HepG2 (cell line): ENCODE measurements around the gene HOXA6. TPM values are rescaled to one million over a fixed set of nuclear protein-coding genes. Genes with fewer than 3 reads are reported as not detected.

ENCODE experiments used
- ATAC-seq: fragments of 200-7000 bp; cut with Tn5 transposase; 3 replicates; pipeline ENCODE4 v1.9.1; 2020; ENCODE audit warnings: mild to moderate bottlenecking, moderate library complexity
- BruUV-seq: library from RNA; stranded (reverse); fragments of 400-500 nt; replicated peaks from 2 replicates; lab custom pipeline; 2021; lab: Mats Ljungman, UMichigan
- CTCF ChIA-PET: fragments of 300-600 bp; formaldehyde crosslinking; extraction: SDS; loops from one replicate; lab custom pipeline; 2021; ENCODE audit warnings: low total read pairs, inconsistent platforms, low intra/inter-chr PET ratio; lab: Yijun Ruan, JAX
- POLR2A ChIA-PET: fragments of 350-600 bp; sonication (Branson Sonifier 250); formaldehyde crosslinking; loops from one replicate; lab custom pipeline; 2020; ENCODE audit warnings: antibody characterized with exemption, inconsistent platforms; lab: Yijun Ruan, JAX
- DNase-seq: peaks from one replicate; pipeline ENCODE4 v3.0.0-alpha.2; 2015; ENCODE audit warnings: low spot score
- FAIRE-seq: peaks from 3 replicates; lab custom pipeline; 2011; peaks lifted over from hg19 to GRCh38; lab: Jason Lieb, UNC
- H2AFZ ChIP-seq: one replicate; pipeline ENCODE4 v1.6.1; 2011; ENCODE audit warnings: low read length, inconsistent platforms
- H3K27ac ChIP-seq: fragments of 300-600 bp; 3 replicates; pipeline ENCODE4 v1.8.0; 2011; ENCODE audit warnings: mixed run types, mild to moderate bottlenecking, mixed read lengths, low read length, inconsistent platforms; ENCODE audit not compliant: insufficient read depth; ENCODE audit errors: extremely low read length
- H3K27me3 ChIP-seq, 2 experiments: fragments of 200-600 bp in 1 of 2; 2 replicates in 1 of 2; 3 replicates in 1 of 2; pipeline versions ENCODE4 v1.6.0 to v1.8.0; 2011; ENCODE audit warnings: low read length in 2 of 2, mild to moderate bottlenecking in 2 of 2, moderate library complexity in 2 of 2, inconsistent platforms in 1 of 2; ENCODE audit not compliant: insufficient read depth in 2 of 2, control insufficient read depth in 1 of 2
- H3K36me3 ChIP-seq, 2 experiments: fragments of 200-600 bp in 1 of 2; replicated peaks in 1 of 2; 2 replicates in 1 of 2; 3 replicates in 1 of 2; pipeline versions ENCODE4 v1.5.1 to v1.8.0; 2011; ENCODE audit warnings: low read length in 2 of 2, inconsistent platforms in 1 of 2; ENCODE audit not compliant: insufficient read depth in 2 of 2, control insufficient read depth in 1 of 2
- H3K4me1 ChIP-seq: 2 replicates; pipeline ENCODE4 v1.5.1; 2012; ENCODE audit warnings: low read length, inconsistent platforms; ENCODE audit not compliant: insufficient read depth
- H3K4me2 ChIP-seq: 2 replicates; pipeline ENCODE4 v1.6.0; 2011; ENCODE audit warnings: low read depth, low read length, inconsistent platforms
- H3K4me3 ChIP-seq, 3 experiments: fragments of 200-600 bp in 1 of 3; sonication (generic), shearing (Covaris generic) in 1 of 3; replicated peaks in 1 of 3; 2 replicates each; pipeline ENCODE4 v1.5.1; 2011 to 2016; ENCODE audit warnings: low read length in 3 of 3, inconsistent platforms in 2 of 3, low read depth in 2 of 3, mild to moderate bottlenecking in 2 of 3, control low read depth in 1 of 3, mixed read lengths in 1 of 3; ENCODE audit not compliant: insufficient read depth in 1 of 3
- H3K79me2 ChIP-seq: one replicate; pipeline ENCODE4 v1.6.1; 2011; ENCODE audit warnings: low read length, inconsistent platforms; ENCODE audit not compliant: insufficient read depth
- H3K9ac ChIP-seq: 2 replicates; pipeline ENCODE4 v1.6.0; 2011; ENCODE audit warnings: mild to moderate bottlenecking, low read depth, low read length, inconsistent platforms; ENCODE audit not compliant: insufficient read depth
- H3K9me3 ChIP-seq: 2 replicates; pipeline ENCODE4 v1.5.1; 2012; ENCODE audit warnings: mild to moderate bottlenecking, low read length
- H4K20me1 ChIP-seq: 2 replicates; pipeline ENCODE4 v1.6.0; 2011; ENCODE audit warnings: inconsistent platforms, mild to moderate bottlenecking, low read length, moderate library complexity; ENCODE audit not compliant: insufficient read depth
- AGO2 ChIP-seq: fragments of 200-400 bp; formaldehyde crosslinking; optimal IDR thresholded peaks from 2 replicates; pipeline ENCODE3; 2017; ENCODE audit warnings: mild to moderate bottlenecking, low read depth, low read length, moderate library complexity
- DNMT3B ChIP-seq: conservative IDR thresholded peaks from 2 replicates; pipeline ENCODE4 v1.6.1; 2016; ENCODE audit warnings: missing biosample characterization, control low read depth
- GATAD2A ChIP-seq: IDR thresholded peaks from 2 replicates; pipeline ENCODE4 v1.6.1; 2016
- GPN1 ChIP-seq: sonication (generic); formaldehyde crosslinking; IDR thresholded peaks from 2 replicates; pipeline ENCODE4 v1.5.1; 2020; ENCODE audit warnings: missing genetic modification reagents, borderline replicate concordance
- HIC2 ChIP-seq: sonication (generic); formaldehyde crosslinking; IDR thresholded peaks from 2 replicates; pipeline ENCODE4 v1.9.0; 2022; ENCODE audit warnings: low read depth, missing genetic modification reagents
- KLF9 ChIP-seq: IDR thresholded peaks from 2 replicates; pipeline ENCODE4 v1.6.1; 2016; ENCODE audit warnings: low read depth
- PAX8 ChIP-seq: sonication (generic); formaldehyde crosslinking; IDR thresholded peaks from 2 replicates; pipeline ENCODE4 v1.8.0; 2022; ENCODE audit warnings: mild to moderate bottlenecking, missing genetic modification reagents, borderline replicate concordance
- PCBP1 ChIP-seq: fragments of 200-400 bp; formaldehyde crosslinking; IDR thresholded peaks from 2 replicates; pipeline ENCODE4 v1.6.1; 2017; ENCODE audit warnings: mild to moderate bottlenecking, low read depth, low read length, borderline replicate concordance
- SMAD1 ChIP-seq: sonication (generic); formaldehyde crosslinking; IDR thresholded peaks from 2 replicates; pipeline ENCODE4 v1.4.0; 2020; ENCODE audit warnings: missing genetic modification reagents, low read depth, mild to moderate bottlenecking, borderline replicate concordance
- ZBTB39 ChIP-seq: sonication (generic); formaldehyde crosslinking; IDR thresholded peaks from 2 replicates; pipeline ENCODE4 v1.5.0; 2020; ENCODE audit warnings: missing genetic modification reagents
- ZBTB7A ChIP-seq: sonication (generic); formaldehyde crosslinking; IDR thresholded peaks from 2 replicates; pipeline ENCODE4 v1.8.0; 2022; ENCODE audit warnings: mild to moderate bottlenecking, missing genetic modification reagents
- ZFP82 ChIP-seq: sonication (generic); formaldehyde crosslinking; IDR thresholded peaks from 2 replicates; pipeline ENCODE4 v1.5.1; 2020; ENCODE audit warnings: mild to moderate bottlenecking, missing genetic modification reagents, borderline replicate concordance
- ZGPAT ChIP-seq: IDR thresholded peaks from 2 replicates; pipeline ENCODE4 v1.6.1; 2016; ENCODE audit warnings: mild to moderate bottlenecking
- ZNF205 ChIP-seq: IDR thresholded peaks from 2 replicates; pipeline ENCODE4 v1.6.1; 2018; ENCODE audit warnings: missing biosample characterization, missing genetic modification reagents
- ZNF512 ChIP-seq: sonication (generic); formaldehyde crosslinking; IDR thresholded peaks from 2 replicates; pipeline ENCODE4 v1.4.0; 2020; ENCODE audit warnings: mild to moderate bottlenecking, missing genetic modification reagents
- WGBS: methylation state at CpG from one replicate; pipeline ENCODE4 v1.1.6; 2017; ENCODE audit warnings: low lambda C conversion rate; 5-methylcytosine and 5-hydroxymethylcytosine counted together
- in situ Hi-C: cut with HindIII; loops from 2 replicates; pipeline ENCODE4 v1.10.0; 2017; ENCODE audit warnings: low pct_unique_long_range_greater_than_20kb; ENCODE audit not compliant: extremely low pct_ligation_motif_present
- intact Hi-C: fragments of 100-400 bp; cut with micrococcal nuclease; formaldehyde crosslinking; loops from one replicate; pipeline ENCODE4 v1.10.0; 2022; ENCODE audit not compliant: unreplicated experiment
- polyA plus RNA-seq, 8 experiments: library from polyadenylated mRNA; depleted of rRNA in 3 of 8; stranded (reverse) in 7 of 8; unstranded in 1 of 8; fragments of >200 nt; fragmentation: Illumina TruSeq in 4 of 8; extraction: Trizol in 4 of 8; gene quantifications; 2 replicates each; pipeline versions ENCODE4 v1.2.1 to v1.2.3, GENCODE V29; 2011 to 2016; ENCODE audit warnings: low read depth in 4 of 8, missing spikeins in 1 of 8, mixed read lengths in 1 of 8; ENCODE audit not compliant: insufficient read depth in 1 of 8
- total RNA-seq, 5 experiments: library from RNA; depleted of rRNA; stranded (reverse); fragments of >200 nt; fragmentation: Illumina TruSeq; extraction: Trizol; gene quantifications; 2 replicates each; pipeline ENCODE4 v1.2.3, GENCODE V29; 2016; ENCODE audit warnings: low read depth in 1 of 5

HOXA6 gene
- total and polyA plus RNA-seq, 2 of the 13 experiments (the other 11 are each of a cell fraction or from before 2014, with no cell fraction given): 1.3 to 1.5 TPM

GRCh38 chr7:27123007-27123476, 24.5 kb downstream of the HOXA6 start (continued):
- 0 out of 2 replicates have a peak, but pooled peaks have one; percentile 1 for TF ChIP-seq PAX8 (CRISPR knock-in tag)
- TF ChIP-seq ZFP82 (CRISPR knock-in tag): no peak
- peak; percentile 1; the same call in 1 of the 2 replicates for TF ChIP-seq SMAD1
- peak; percentile 31; the same call in 1 of the 2 replicates for TF ChIP-seq GATAD2A (CRISPR knock-in tag)
- peak; percentile 21 for TF ChIP-seq AGO2
- TF ChIP-seq ZNF205: no peak

GRCh38 chr7:27122077-27122910, 25.3 kb downstream of the HOXA6 start:
- H3K4me3 ChIP-seq: peak overlapping the region; percentile 82 to 95 (median 87)
- CTCF ChIA-PET: no interaction called here
- H2AFZ ChIP-seq: no peak overlapping the region
- H3K9me3 ChIP-seq: no peaks in the 10 kb centered on the region
- peaks cover 13% of the 10 kb centered on the region for H4K20me1 ChIP-seq
- no TSS peak for BruUV-seq
- H3K36me3 ChIP-seq: peaks cover 0 to 8% of the 10 kb centered on the region in 2 experiments; a peak in 2 of 5 replicates
- 2% methylated on average over 28 of the region's 42 CpGs for WGBS
- peak overlapping the region; percentile 96 for H3K27ac ChIP-seq
- in situ Hi-C loops: no loop called here
- DNase-seq: peak; percentile 94
- peak overlapping the region; percentile 88 for H3K9ac ChIP-seq
- H3K4me2 ChIP-seq: peak overlapping the region; percentile 87
- no peaks in the 10 kb centered on the region; a peak in 1 of 5 replicates for H3K27me3 ChIP-seq
- H3K4me1 ChIP-seq: peaks cover 77% of the 10 kb centered on the region
- intact Hi-C loops: loop anchor here (1.0 kb wide), 1 partner anchor 8 kb away; the partner anchor contains the start of gene HOXA4
- POLR2A ChIA-PET: interaction anchor here (1.0 to 5.8 kb wide), 17 partner anchors 10 to 774 kb away, joined by 3 to 118 read pairs (median 6); partner anchors contain the start of genes HOXA1, HOXA4, HOXA5 and SKAP2
- ATAC-seq: peak; percentile 87
- peaks cover 56% of the 10 kb centered on the region for H3K79me2 ChIP-seq
- FAIRE-seq: peak; percentile 95
- TF ChIP-seq KLF9: no peak
- TF ChIP-seq HIC2: no peak
- peak; percentile 87 for TF ChIP-seq ZGPAT (CRISPR knock-in tag)
- no peak for TF ChIP-seq ZNF512 (CRISPR knock-in tag)
- no peak for TF ChIP-seq GPN1 (CRISPR knock-in tag)
- TF ChIP-seq DNMT3B (CRISPR knock-in tag): 0 out of 2 replicates have a peak, but pooled peaks have one; percentile 51
- no peak for TF ChIP-seq ZBTB39
- TF ChIP-seq ZBTB7A: 0 out of 2 replicates have a peak, but pooled peaks have one; percentile 47
- no peak for TF ChIP-seq PCBP1
